GM12892 (cell line): ENCODE measurements around the gene SHC3.

Experiments used
- POLR2A ChIP-seq: IDR thresholded peaks from 2 replicates; pipeline ENCODE4 v1.6.1; 2011; ENCODE audit warnings: low read depth, low read length, control low read depth
- POLR2AphosphoS5 ChIP-seq: IDR thresholded peaks from 2 replicates; pipeline ENCODE4 v1.6.1; 2011; ENCODE audit warnings: low read depth, low read length, control low read depth
- TAF1 ChIP-seq: IDR thresholded peaks from 2 replicates; pipeline ENCODE4 v1.6.1; 2011; ENCODE audit warnings: low read depth, mild to moderate bottlenecking, control low read depth, low read length, borderline replicate concordance

DNA sequence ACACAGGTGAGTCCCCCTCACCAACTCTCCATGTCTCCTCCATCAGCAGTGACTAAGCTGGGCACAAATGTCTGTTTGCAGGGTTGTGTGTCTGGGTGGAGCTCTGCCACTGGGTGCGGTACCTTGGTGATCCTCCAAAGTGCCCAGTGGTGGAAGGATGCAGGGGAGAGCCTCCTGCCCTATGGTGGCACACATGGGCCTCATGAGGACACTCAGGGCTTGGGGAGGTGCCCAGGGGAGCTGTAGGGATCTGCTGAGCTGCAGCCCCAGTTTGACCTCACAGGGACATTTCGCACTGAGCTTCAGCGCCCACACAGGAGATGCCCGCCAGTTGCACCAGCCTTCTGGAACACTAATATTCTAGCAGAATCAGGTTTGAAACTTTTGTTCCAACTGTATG, 157.9 kb downstream of the SHC3 start:
- TF ChIP-seq POLR2A (no peak), POLR2AphosphoS5 (no peak), TAF1 (no peak)
